HepG2 (cell line): ENCODE results near the gene ZNF544. TPM values are rescaled to one million over a fixed set of nuclear protein-coding genes. Genes with fewer than 3 reads are reported as not detected.

Source experiments
- ATAC-seq: fragments of 200-7000 bp; cut with Tn5 transposase; 3 replicates; pipeline ENCODE4 v1.9.1; 2020; ENCODE audit warnings: mild to moderate bottlenecking, moderate library complexity
- BruUV-seq: library from RNA; stranded (reverse); fragments of 400-500 nt; replicated peaks from 2 replicates; lab custom pipeline; 2021; lab: Mats Ljungman, UMichigan
- CTCF ChIA-PET: fragments of 300-600 bp; formaldehyde crosslinking; extraction: SDS; loops from one replicate; lab custom pipeline; 2021; ENCODE audit warnings: low total read pairs, inconsistent platforms, low intra/inter-chr PET ratio; lab: Yijun Ruan, JAX
- POLR2A ChIA-PET: fragments of 350-600 bp; sonication (Branson Sonifier 250); formaldehyde crosslinking; loops from one replicate; lab custom pipeline; 2020; ENCODE audit warnings: antibody characterized with exemption, inconsistent platforms; lab: Yijun Ruan, JAX
- DNase-seq: peaks from one replicate; pipeline ENCODE4 v3.0.0-alpha.2; 2015; ENCODE audit warnings: low spot score
- FAIRE-seq: peaks from 3 replicates; lab custom pipeline; 2011; peaks lifted over from hg19 to GRCh38; lab: Jason Lieb, UNC
- H2AFZ ChIP-seq: one replicate; pipeline ENCODE4 v1.6.1; 2011; ENCODE audit warnings: low read length, inconsistent platforms
- H3K27ac ChIP-seq: fragments of 300-600 bp; 3 replicates; pipeline ENCODE4 v1.8.0; 2011; ENCODE audit warnings: mixed run types, mild to moderate bottlenecking, mixed read lengths, low read length, inconsistent platforms; ENCODE audit not compliant: insufficient read depth; ENCODE audit errors: extremely low read length
- H3K27me3 ChIP-seq, 2 experiments: fragments of 200-600 bp in 1 of 2; 2 replicates in 1 of 2; 3 replicates in 1 of 2; pipeline versions ENCODE4 v1.6.0 to v1.8.0; 2011; ENCODE audit warnings: low read length in 2 of 2, mild to moderate bottlenecking in 2 of 2, moderate library complexity in 2 of 2, inconsistent platforms in 1 of 2; ENCODE audit not compliant: insufficient read depth in 2 of 2, control insufficient read depth in 1 of 2
- H3K36me3 ChIP-seq, 2 experiments: fragments of 200-600 bp in 1 of 2; replicated peaks in 1 of 2; 2 replicates in 1 of 2; 3 replicates in 1 of 2; pipeline versions ENCODE4 v1.5.1 to v1.8.0; 2011; ENCODE audit warnings: low read length in 2 of 2, inconsistent platforms in 1 of 2; ENCODE audit not compliant: insufficient read depth in 2 of 2, control insufficient read depth in 1 of 2
- H3K4me1 ChIP-seq: 2 replicates; pipeline ENCODE4 v1.5.1; 2012; ENCODE audit warnings: low read length, inconsistent platforms; ENCODE audit not compliant: insufficient read depth
- H3K4me2 ChIP-seq: 2 replicates; pipeline ENCODE4 v1.6.0; 2011; ENCODE audit warnings: low read depth, low read length, inconsistent platforms
- H3K4me3 ChIP-seq, 3 experiments: fragments of 200-600 bp in 1 of 3; sonication (generic), shearing (Covaris generic) in 1 of 3; replicated peaks in 1 of 3; 2 replicates each; pipeline ENCODE4 v1.5.1; 2011 to 2016; ENCODE audit warnings: low read length in 3 of 3, inconsistent platforms in 2 of 3, low read depth in 2 of 3, mild to moderate bottlenecking in 2 of 3, control low read depth in 1 of 3, mixed read lengths in 1 of 3; ENCODE audit not compliant: insufficient read depth in 1 of 3
- H3K79me2 ChIP-seq: one replicate; pipeline ENCODE4 v1.6.1; 2011; ENCODE audit warnings: low read length, inconsistent platforms; ENCODE audit not compliant: insufficient read depth
- H3K9ac ChIP-seq: 2 replicates; pipeline ENCODE4 v1.6.0; 2011; ENCODE audit warnings: mild to moderate bottlenecking, low read depth, low read length, inconsistent platforms; ENCODE audit not compliant: insufficient read depth
- H3K9me3 ChIP-seq: 2 replicates; pipeline ENCODE4 v1.5.1; 2012; ENCODE audit warnings: mild to moderate bottlenecking, low read length
- H4K20me1 ChIP-seq: 2 replicates; pipeline ENCODE4 v1.6.0; 2011; ENCODE audit warnings: inconsistent platforms, mild to moderate bottlenecking, low read length, moderate library complexity; ENCODE audit not compliant: insufficient read depth
- ARNT2 ChIP-seq: sonication (generic); formaldehyde crosslinking; IDR thresholded peaks from 2 replicates; pipeline ENCODE4 v1.8.0; 2022; ENCODE audit warnings: mild to moderate bottlenecking, low read depth, missing genetic modification reagents, moderate library complexity
- CC2D1A ChIP-seq: sonication (generic); formaldehyde crosslinking; IDR thresholded peaks from 2 replicates; pipeline ENCODE4 v1.8.1; 2023; ENCODE audit warnings: mild to moderate bottlenecking, missing genetic modification reagents
- HOXA9 ChIP-seq: sonication (generic); formaldehyde crosslinking; IDR thresholded peaks from 2 replicates; pipeline ENCODE4 v1.8.1; 2022; ENCODE audit warnings: missing genetic modification reagents, mild to moderate bottlenecking, moderate library complexity, borderline replicate concordance
- PRPF4 ChIP-seq: fragments of 200-400 bp; formaldehyde crosslinking; IDR thresholded peaks from 2 replicates; pipeline ENCODE4 v1.6.1; 2016; ENCODE audit warnings: low read length, low read depth; ENCODE audit not compliant: poor library complexity, severe bottlenecking
- ZFP37 ChIP-seq: sonication (generic); formaldehyde crosslinking; IDR thresholded peaks from 2 replicates; pipeline ENCODE4 v1.4.0; 2020; ENCODE audit warnings: missing genetic modification reagents, borderline replicate concordance
- ZNF207 ChIP-seq: fragments of 450-650 bp; IDR thresholded peaks from 2 replicates; pipeline ENCODE4 v1.6.1; 2016; ENCODE audit warnings: antibody characterized with exemption, borderline replicate concordance
- ZNF44 ChIP-seq: sonication (generic); formaldehyde crosslinking; IDR thresholded peaks from 2 replicates; pipeline ENCODE4 v1.5.1; 2020; ENCODE audit warnings: mild to moderate bottlenecking, missing genetic modification reagents
- ZNF567 ChIP-seq: sonication (generic); formaldehyde crosslinking; IDR thresholded peaks from 2 replicates; pipeline ENCODE4 v1.8.1; 2023; ENCODE audit warnings: mild to moderate bottlenecking, missing genetic modification reagents, borderline replicate concordance
- ZNF777 ChIP-seq: sonication (generic); formaldehyde crosslinking; IDR thresholded peaks from 2 replicates; pipeline ENCODE4 v1.4.0; 2020; ENCODE audit warnings: missing genetic modification reagents
- WGBS: methylation state at CpG from one replicate; pipeline ENCODE4 v1.1.6; 2017; ENCODE audit warnings: low lambda C conversion rate; 5-methylcytosine and 5-hydroxymethylcytosine counted together
- in situ Hi-C: cut with HindIII; loops from 2 replicates; pipeline ENCODE4 v1.10.0; 2017; ENCODE audit warnings: low pct_unique_long_range_greater_than_20kb; ENCODE audit not compliant: extremely low pct_ligation_motif_present
- intact Hi-C: fragments of 100-400 bp; cut with micrococcal nuclease; formaldehyde crosslinking; loops from one replicate; pipeline ENCODE4 v1.10.0; 2022; ENCODE audit not compliant: unreplicated experiment
- polyA plus RNA-seq, 8 experiments: library from polyadenylated mRNA; depleted of rRNA in 3 of 8; stranded (reverse) in 7 of 8; unstranded in 1 of 8; fragments of >200 nt; fragmentation: Illumina TruSeq in 4 of 8; extraction: Trizol in 4 of 8; gene quantifications; 2 replicates each; pipeline versions ENCODE4 v1.2.1 to v1.2.3, GENCODE V29; 2011 to 2016; ENCODE audit warnings: low read depth in 4 of 8, missing spikeins in 1 of 8, mixed read lengths in 1 of 8; ENCODE audit not compliant: insufficient read depth in 1 of 8
- total RNA-seq, 5 experiments: library from RNA; depleted of rRNA; stranded (reverse); fragments of >200 nt; fragmentation: Illumina TruSeq; extraction: Trizol; gene quantifications; 2 replicates each; pipeline ENCODE4 v1.2.3, GENCODE V29; 2016; ENCODE audit warnings: low read depth in 1 of 5
- TF ChIP-seq, protein P1 (sequence below): sonication (generic); formaldehyde crosslinking; IDR thresholded peaks from 2 replicates; pipeline ENCODE4 v1.4.0; 2020; ENCODE audit warnings: missing genetic modification reagents, borderline replicate concordance

ZNF544 gene
- total and polyA plus RNA-seq, 2 of the 13 experiments (the other 11 are each of a cell fraction or from before 2014, with no cell fraction given), result 13.1 to 17.0 TPM

DNA sequence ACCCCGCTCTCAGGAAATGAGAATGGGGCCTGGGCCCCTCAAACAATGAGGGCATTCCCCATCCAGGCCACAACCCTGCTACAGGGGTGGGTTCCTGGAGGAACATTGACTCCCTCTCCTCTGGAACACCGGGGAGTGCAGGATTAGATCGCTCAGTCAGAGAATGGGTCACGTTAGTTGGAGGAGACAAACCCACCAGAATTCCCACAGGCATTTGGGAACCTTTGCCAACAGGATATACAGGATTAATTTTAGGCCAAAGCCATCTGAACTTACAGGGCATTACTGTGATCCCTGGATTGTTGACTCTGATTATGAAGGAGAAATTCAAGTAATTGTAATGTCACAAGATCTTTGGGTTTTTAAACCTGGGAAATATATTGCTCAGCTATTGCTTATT lies 79.0 kb downstream of the ZNF544 start:
- DNase-seq (no peak), ATAC-seq (no peak), FAIRE-seq (no peak)
- Histone ChIP-seq H3K9ac (no peak overlapping the region), H3K36me3 (peaks cover 13 to 39% of the 10 kb centered on the region in 2 experiments; a peak in 4 of 5 replicates), H2AFZ (no peak overlapping the region), H3K4me2 (no peak overlapping the region), H4K20me1 (peaks cover 7% of the 10 kb centered on the region; the same call in 1 of the 2 replicates), H3K4me1 (peaks cover 26% of the 10 kb centered on the region), H3K79me2 (peaks cover 19% of the 10 kb centered on the region), H3K27me3 (no peaks in the 10 kb centered on the region; a peak in 1 of 5 replicates), H3K4me3 (no peak overlapping the region), H3K9me3 (no peaks in the 10 kb centered on the region), H3K27ac (no peak overlapping the region)
- 89% methylated on average over 4 of the region's 4 CpGs for WGBS
- in situ Hi-C loops, result loop anchor here (5.0 kb wide), 1 partner anchor 125 kb away; the partner anchor contains the start of gene ZNF274
- CTCF ChIA-PET, result no interaction called here
- POLR2A ChIA-PET, result interaction anchor here (1.5 kb wide), 1 partner anchor 19 kb away, joined by 3 read pairs; the partner anchor contains the start of gene ZSCAN22
- intact Hi-C loops, result loop anchor here (5.0 kb wide), 1 partner anchor 125 kb away; the partner anchor contains the start of gene ZNF274
- no TSS peak for BruUV-seq
- TF ChIP-seq ZNF567 (CRISPR knock-in tag) (no peak), ZFP37 (CRISPR knock-in tag) (no peak), PRPF4 (no peak), ZNF207 (no peak), ZNF44 (CRISPR knock-in tag) (no peak), CC2D1A (CRISPR knock-in tag) (no peak), ARNT2 (no peak), HOXA9 (no peak), ZNF777 (CRISPR knock-in tag) (no peak)
- TF ChIP-seq, protein P1, sequence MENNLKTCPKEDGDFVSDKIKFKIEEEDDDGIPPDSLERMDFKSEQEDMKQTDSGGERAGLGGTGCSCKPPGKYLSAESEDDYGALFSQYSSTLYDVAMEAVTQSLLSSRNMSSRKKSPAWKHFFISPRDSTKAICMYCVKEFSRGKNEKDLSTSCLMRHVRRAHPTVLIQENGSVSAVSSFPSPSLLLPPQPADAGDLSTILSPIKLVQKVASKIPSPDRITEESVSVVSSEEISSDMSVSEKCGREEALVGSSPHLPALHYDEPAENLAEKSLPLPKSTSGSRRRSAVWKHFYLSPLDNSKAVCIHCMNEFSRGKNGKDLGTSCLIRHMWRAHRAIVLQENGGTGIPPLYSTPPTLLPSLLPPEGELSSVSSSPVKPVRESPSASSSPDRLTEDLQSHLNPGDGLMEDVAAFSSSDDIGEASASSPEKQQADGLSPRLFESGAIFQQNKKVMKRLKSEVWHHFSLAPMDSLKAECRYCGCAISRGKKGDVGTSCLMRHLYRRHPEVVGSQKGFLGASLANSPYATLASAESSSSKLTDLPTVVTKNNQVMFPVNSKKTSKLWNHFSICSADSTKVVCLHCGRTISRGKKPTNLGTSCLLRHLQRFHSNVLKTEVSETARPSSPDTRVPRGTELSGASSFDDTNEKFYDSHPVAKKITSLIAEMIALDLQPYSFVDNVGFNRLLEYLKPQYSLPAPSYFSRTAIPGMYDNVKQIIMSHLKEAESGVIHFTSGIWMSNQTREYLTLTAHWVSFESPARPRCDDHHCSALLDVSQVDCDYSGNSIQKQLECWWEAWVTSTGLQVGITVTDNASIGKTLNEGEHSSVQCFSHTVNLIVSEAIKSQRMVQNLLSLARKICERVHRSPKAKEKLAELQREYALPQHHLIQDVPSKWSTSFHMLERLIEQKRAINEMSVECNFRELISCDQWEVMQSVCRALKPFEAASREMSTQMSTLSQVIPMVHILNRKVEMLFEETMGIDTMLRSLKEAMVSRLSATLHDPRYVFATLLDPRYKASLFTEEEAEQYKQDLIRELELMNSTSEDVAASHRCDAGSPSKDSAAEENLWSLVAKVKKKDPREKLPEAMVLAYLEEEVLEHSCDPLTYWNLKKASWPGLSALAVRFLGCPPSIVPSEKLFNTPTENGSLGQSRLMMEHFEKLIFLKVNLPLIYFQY (CRISPR knock-in tag), result no peak
